ENCODE results near the gene MTF1.
A peak's percentile ranks its signal among the peaks of the same experiment; 100 is the strongest.
"Not testable (repeated sequence)": the region's sequence is repeated elsewhere in the genome, so short reads cannot be mapped to it uniquely, and the experiment has no call there.

MTF1 gene

DNA sequence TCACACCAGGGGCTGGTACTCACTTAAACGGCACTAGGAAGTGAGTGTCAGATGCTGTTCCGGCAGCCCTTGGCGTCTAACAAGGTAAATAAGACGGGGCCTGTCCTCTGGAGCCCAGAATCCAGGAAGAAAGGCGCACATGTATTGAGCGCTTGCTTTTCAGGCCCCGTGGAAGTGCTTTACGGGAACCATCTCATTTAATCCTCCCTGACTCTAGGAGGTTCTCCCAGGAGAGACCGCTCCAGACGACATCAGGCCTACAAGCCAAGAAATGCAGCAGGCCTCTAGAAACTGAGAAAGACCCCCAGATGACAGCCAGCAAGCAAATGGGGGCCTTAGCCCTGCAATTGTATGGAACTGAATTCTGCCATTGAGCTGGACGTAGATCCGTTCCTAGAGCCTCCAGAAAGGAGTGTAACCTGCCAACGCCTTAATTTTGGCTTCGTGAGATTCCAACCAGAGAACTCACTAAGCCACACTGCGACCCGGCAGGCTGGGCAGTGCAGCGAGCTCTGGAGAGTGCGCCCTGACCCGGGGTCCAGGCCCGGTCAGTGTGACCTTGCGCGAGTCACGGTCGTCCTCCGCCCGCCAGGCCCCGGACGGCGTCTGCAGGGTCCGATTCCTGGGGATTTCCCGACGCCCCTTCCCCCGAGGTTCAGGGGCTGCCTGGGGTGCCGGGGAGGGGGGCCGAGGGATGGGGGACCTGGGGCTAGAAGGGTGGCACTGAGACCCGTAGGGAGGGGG, 66.3 kb downstream of the MTF1 start:
- no peak for DNase-seq

- no peak for DNase-seq
Measured at GRCh38 chr1:37782491-37782890, 76.9 kb downstream of the MTF1 start.

DNA sequence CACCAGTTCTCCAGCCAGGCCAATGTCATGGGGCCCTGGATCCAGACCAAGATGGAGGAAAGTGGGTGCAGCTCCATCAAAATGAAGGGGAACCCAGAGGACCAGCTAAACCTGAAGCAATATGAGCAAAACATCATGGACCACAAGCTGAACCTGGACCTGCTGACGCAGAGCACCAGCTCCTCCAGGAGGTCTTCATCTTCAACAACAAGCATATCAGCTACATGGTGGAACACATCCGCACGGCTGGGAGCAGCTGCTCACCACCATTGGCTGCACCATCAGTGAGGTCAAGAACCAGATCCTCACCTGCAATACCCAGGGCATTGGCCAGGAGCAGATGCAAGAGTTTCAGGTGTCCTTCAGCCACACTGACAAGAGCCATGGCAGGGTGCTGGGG, 80.7 kb downstream of the MTF1 start:
- DNase-seq = no peak

GRCh38 chr1:37776946-37777516, 82.4 kb downstream of the MTF1 start:
- no peak for DNase-seq

- DNase-seq = not testable (repeated sequence)
Measured at GRCh38 chr1:37771440-37771839, 88.0 kb downstream of the MTF1 start.

DNA sequence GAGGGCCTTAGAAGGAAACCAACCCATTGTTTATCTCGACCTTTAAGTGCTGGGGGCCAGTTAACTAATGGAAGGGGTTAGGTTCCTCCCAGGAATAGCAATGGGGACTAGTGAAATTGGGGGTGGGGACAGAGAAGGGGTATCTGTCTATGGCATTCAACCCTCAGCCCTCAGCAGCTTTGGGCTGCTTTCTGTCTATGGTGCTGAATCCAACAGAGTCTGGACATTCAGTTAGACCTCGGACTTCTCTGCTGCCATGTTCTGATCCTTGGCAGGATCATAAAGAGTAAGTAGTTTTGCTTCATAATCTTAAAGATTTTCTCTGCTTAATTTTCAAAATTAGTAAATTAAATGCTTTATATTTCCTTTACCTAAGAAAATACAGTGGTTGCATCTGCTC, 91.9 kb downstream of the MTF1 start:
- DNase-seq = no peak

DNA sequence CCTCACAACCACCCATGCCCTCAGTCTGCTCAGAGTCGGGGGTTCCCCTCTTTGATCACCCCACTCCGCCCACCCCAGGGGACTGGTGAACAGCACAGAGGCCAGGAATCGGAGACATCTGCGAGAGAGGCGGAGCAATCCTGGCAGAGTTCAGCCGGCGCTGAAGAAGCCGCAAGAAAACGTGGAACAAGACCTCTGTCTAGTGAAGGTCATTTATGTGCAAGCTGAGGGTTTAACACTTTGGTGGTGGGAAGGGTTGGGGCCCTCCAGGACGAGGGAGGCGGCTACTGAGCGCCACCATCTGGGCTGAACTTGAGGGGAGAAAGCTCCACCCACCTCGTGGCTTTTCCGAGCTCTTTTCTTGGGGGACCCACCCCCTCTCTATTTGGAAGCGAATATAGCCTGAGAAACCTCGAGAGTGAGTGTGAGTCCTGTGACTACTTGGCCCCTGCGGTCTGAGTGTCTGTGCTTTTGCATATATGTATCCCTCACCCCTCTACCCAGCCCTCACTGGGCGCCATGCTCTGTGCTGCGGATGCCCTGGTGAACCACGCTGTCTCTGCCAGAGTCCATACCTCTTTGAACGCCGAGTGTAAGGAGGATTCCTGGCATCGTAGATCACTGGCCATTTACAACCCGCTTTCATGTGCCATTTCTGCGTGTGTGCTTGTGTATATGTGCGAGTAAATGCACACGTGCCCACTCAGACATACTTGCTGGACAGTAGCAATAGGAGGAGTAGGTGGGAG, 93.3 kb downstream of the MTF1 start:
- DNase-seq = no peak

DNA sequence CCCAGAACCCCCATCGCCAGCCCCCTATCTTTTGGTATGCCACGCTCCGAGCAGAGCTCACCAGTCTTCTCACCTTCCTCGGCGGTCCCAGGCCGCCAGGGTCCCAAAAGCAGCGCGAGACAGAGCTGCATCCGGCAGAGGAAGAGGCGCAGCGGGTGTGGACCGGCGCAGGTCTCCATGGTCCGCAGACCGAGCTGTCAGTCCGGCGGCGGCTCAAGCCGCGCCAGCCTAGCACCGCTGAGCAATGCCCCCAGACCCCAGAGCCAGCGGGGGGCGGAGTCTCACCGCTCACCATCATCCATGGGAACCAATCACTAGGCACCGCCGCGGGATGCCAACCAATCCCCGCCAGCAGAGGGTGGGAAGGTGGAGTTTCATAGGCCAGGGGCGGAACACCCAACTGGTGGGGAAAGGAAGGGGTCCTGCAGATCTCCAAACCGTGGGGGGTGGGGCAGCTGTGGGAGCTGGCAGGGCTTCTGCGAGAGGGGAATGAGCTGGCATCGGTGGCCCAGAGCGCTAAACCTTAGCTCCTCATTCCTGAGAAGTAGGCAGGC, 94.4 kb downstream of the MTF1 start, which contains the start of gene EPHA10:
Gene EPHA10 (minus strand): TSS at position 233 of the 554 bp plus-strand sequence. CDS start 54 bp downstream, at position 179.
- DNase-seq = no peak

DNA sequence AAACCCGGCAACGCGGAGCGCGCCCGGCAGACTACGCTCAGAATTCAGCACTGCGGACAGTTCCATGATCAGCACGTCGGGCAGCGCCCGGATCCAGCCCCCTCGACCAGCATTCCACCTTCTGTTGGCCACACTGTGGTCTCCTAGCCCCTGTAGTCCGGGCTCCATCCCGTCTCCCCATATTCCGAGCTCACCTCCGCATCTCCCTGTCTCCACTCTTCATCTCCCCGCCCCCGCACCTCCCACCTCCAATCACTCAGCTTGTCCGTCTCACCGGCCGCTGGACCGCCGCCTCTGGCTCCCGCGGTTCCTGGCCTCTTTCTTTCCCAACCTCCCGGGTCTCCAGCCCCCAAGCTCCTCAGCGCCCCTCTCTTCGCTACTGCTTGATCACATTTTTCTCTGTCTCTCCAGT, 95.0 kb downstream of the MTF1 start:
- DNase-seq = peak; percentile 39

DNA sequence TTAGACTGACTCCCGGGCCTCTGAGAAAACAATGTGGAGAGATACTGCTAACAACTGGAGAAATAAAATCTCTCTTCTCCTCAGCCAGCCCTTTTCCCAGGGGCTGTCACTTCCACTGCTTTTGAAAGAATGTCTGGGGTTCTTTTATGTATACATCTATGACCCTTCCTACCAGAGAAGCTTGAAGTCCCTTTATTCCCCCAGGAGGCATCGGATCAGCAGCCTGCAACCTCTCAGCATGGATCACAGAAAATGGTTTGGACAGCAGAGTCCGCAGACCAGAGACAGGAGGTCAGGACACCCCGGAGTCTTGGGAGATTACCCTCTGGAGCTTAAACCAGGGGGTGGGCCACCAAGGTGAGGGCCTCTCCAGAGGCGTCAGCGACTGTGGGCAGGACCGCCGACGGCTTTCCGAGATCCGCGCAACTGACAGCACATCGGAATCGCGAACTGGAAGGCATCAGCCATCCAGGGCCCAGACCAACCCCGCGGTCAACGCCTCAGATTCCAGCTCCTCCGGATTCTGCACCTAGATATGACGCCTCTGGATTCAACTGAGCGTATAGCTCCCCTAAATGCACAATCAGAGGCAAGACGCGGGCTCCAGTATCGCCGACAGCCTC, 95.5 kb downstream of the MTF1 start:
- no peak for DNase-seq

- DNase-seq = no peak
Measured at GRCh38 chr1:37762516-37762915, 96.9 kb downstream of the MTF1 start.

- no peak for DNase-seq
Measured at GRCh38 chr1:37761416-37762095, 97.8 kb downstream of the MTF1 start.

Data from fibroblast of skin of right quadriceps (primary cell).